Liver (tissue), 9 donors: ENCODE data around the gene TAGLN. TPM values are rescaled to one million over a fixed set of nuclear protein-coding genes. Genes with fewer than 3 reads are reported as not detected.

ENCODE experiments used
- DNase-seq: peaks from one replicate; pipeline ENCODE4 v3.0.0-alpha.2; 2017; ENCODE audit warnings: low spot score
- H3K27ac ChIP-seq, 2 donors: one replicate each; pipeline ENCODE4 v1.7.0; 2013; ENCODE audit warnings: inconsistent platforms in 2 of 2, low read length in 2 of 2, control low read depth in 1 of 2, low read depth in 1 of 2, mild to moderate bottlenecking in 1 of 2
- H3K27me3 ChIP-seq, 4 donors: one replicate each; pipeline versions ENCODE4 v1.6.1 to v1.7.0; 2013; ENCODE audit warnings: low read length in 3 of 4, inconsistent platforms in 1 of 4, mild to moderate bottlenecking in 1 of 4, moderate library complexity in 1 of 4; ENCODE audit not compliant: control insufficient read depth in 4 of 4, insufficient read depth in 4 of 4
- H3K36me3 ChIP-seq, 4 donors: one replicate each; pipeline versions ENCODE4 v1.6.1 to v1.7.0; 2013; ENCODE audit warnings: low read length in 3 of 4, mild to moderate bottlenecking in 3 of 4, low read depth in 1 of 4, moderate library complexity in 1 of 4; ENCODE audit not compliant: control insufficient read depth in 4 of 4, insufficient read depth in 3 of 4
- H3K4me1 ChIP-seq, 4 donors: one replicate each; pipeline versions ENCODE4 v1.6.1 to v1.7.0; 2013; ENCODE audit warnings: low read length in 3 of 4, mild to moderate bottlenecking in 3 of 4, moderate library complexity in 1 of 4; ENCODE audit not compliant: control insufficient read depth in 4 of 4, insufficient read depth in 4 of 4
- H3K4me3 ChIP-seq, 3 donors: one replicate each; pipeline versions ENCODE4 v1.6.1 to v1.7.0; 2013; ENCODE audit warnings: low read length in 3 of 3, control low read depth in 1 of 3, low read depth in 1 of 3, mild to moderate bottlenecking in 1 of 3
- H3K9ac ChIP-seq, 2 donors: one replicate each; pipeline ENCODE4 v1.7.0; 2013; ENCODE audit warnings: low read length in 2 of 2, mild to moderate bottlenecking in 2 of 2, moderate library complexity in 2 of 2, control low read depth in 1 of 2, low read depth in 1 of 2
- H3K9me3 ChIP-seq, 4 donors: one replicate each; pipeline versions ENCODE4 v1.6.1 to v1.7.0; 2013; ENCODE audit warnings: low read length in 3 of 4; ENCODE audit not compliant: control insufficient read depth in 4 of 4
- ATF3 ChIP-seq: IDR thresholded peaks from 2 replicates; pipeline ENCODE4 v1.6.1; 2016; ENCODE audit warnings: antibody characterized with exemption
- CTCF ChIP-seq: fragments of 150-350 bp; IDR thresholded peaks from 2 replicates; pipeline ENCODE4 v1.5.1; 2017; ENCODE audit warnings: improper control_type of control experiment, low read depth, low read length; ENCODE audit not compliant: missing input control
- EGR1 ChIP-seq, 2 donors: IDR thresholded peaks; 2 replicates each; pipeline ENCODE4 v1.6.1; 2016 to 2018; ENCODE audit warnings: antibody characterized with exemption in 2 of 2, low read depth in 2 of 2
- FOXA1 ChIP-seq: IDR thresholded peaks from 2 replicates; pipeline ENCODE4 v1.6.1; 2016; ENCODE audit warnings: antibody characterized with exemption
- FOXA2 ChIP-seq: IDR thresholded peaks from 2 replicates; pipeline ENCODE4 v1.6.1; 2016; ENCODE audit warnings: antibody characterized with exemption
- GABPA ChIP-seq, 2 donors: IDR thresholded peaks in 1 of 2; conservative IDR thresholded peaks in 1 of 2; 2 replicates each; pipeline ENCODE4 v1.6.1; 2016; ENCODE audit warnings: antibody characterized with exemption in 2 of 2, mild to moderate bottlenecking in 1 of 2, moderate library complexity in 1 of 2
- HNF4A ChIP-seq, 2 donors: conservative IDR thresholded peaks; 2 replicates each; pipeline ENCODE4 v1.6.1; 2016; ENCODE audit warnings: antibody characterized with exemption in 2 of 2, mild to moderate bottlenecking in 2 of 2
- HNF4G ChIP-seq: IDR thresholded peaks from 2 replicates; pipeline ENCODE4 v1.6.1; 2016; ENCODE audit warnings: antibody characterized with exemption
- JUND ChIP-seq, 2 donors: IDR thresholded peaks; 2 replicates each; pipeline ENCODE4 v1.6.1; 2016; ENCODE audit warnings: antibody characterized with exemption in 2 of 2
- MAX ChIP-seq: IDR thresholded peaks from 2 replicates; pipeline ENCODE4 v1.6.1; 2016; ENCODE audit warnings: antibody characterized with exemption
- NR2F2 ChIP-seq: IDR thresholded peaks from 2 replicates; pipeline ENCODE4 v1.6.1; 2016; ENCODE audit warnings: antibody characterized with exemption
- RAD21 ChIP-seq, 2 donors: IDR thresholded peaks; 2 replicates each; pipeline ENCODE4 v1.6.1; 2016; ENCODE audit warnings: antibody characterized with exemption in 2 of 2, mild to moderate bottlenecking in 2 of 2
- REST ChIP-seq: IDR thresholded peaks from 2 replicates; pipeline ENCODE4 v1.6.1; 2016; ENCODE audit warnings: antibody characterized with exemption, mild to moderate bottlenecking
- RXRA ChIP-seq, 2 donors: IDR thresholded peaks; 2 replicates each; pipeline ENCODE4 v1.6.1; 2017 to 2018; ENCODE audit warnings: antibody characterized with exemption in 2 of 2, mild to moderate bottlenecking in 1 of 2
- SP1 ChIP-seq: IDR thresholded peaks from 2 replicates; pipeline ENCODE4 v1.6.1; 2018; ENCODE audit warnings: antibody characterized with exemption, mild to moderate bottlenecking
- TAF1 ChIP-seq: conservative IDR thresholded peaks from 2 replicates; pipeline ENCODE4 v1.6.1; 2016; ENCODE audit warnings: antibody characterized with exemption, mild to moderate bottlenecking
- YY1 ChIP-seq: IDR thresholded peaks from 2 replicates; pipeline ENCODE4 v1.6.1; 2016; ENCODE audit warnings: antibody characterized with exemption, mild to moderate bottlenecking
- ZBTB33 ChIP-seq: IDR thresholded peaks from 2 replicates; pipeline ENCODE4 v1.6.1; 2016; ENCODE audit warnings: antibody characterized with exemption
- WGBS: extraction: QIAGEN DNeasy Blood & Tissue Kit; methylation state at CpG from one replicate; pipeline ENCODE4 v1.1.7; 2013; 5-methylcytosine and 5-hydroxymethylcytosine counted together
- polyA plus RNA-seq, 2 donors: library from polyadenylated mRNA; stranded (reverse) in 1 of 2; unstranded in 1 of 2; fragments of 200-250 nt in 1 of 2; fragments of >200 nt in 1 of 2; fragmentation: Nextera tagmentation in 1 of 2; extraction: Ambion mirVana in 1 of 2; gene quantifications; one replicate each; pipeline versions ENCODE4 v1.2.1 to v1.2.3, GENCODE V29; 2013 to 2015
- total RNA-seq, 2 donors: library from RNA; depleted of rRNA; stranded (reverse); fragments of >200 nt; gene quantifications; one replicate each; pipeline ENCODE4 v1.2.3, GENCODE V29; 2014
- donor health status: healthy.
- donor health status: healthy.
- donor health status: healthy.
- donor health status: healthy.
- donor health status: healthy.

Gene TAGLN
- total and polyA plus RNA-seq, 4 donors: 7.4 to 309 (median 96.2) TPM

GRCh38 chr11:117255966-117256365 lies 56.8 kb downstream of the TAGLN start:
- Histone ChIP-seq H3K27me3 (no peaks in the 10 kb centered on the region), H3K9ac (no peak overlapping the region), H3K27ac (no peak overlapping the region), H3K4me3 (no peak overlapping the region), H3K36me3 (peaks cover 3 to 6% (median 5%) of the 10 kb centered on the region in 4 donors), H3K4me1 (no peaks in the 10 kb centered on the region), H3K9me3 (no peaks in the 10 kb centered on the region)
- 84% methylated on average over 3 of the region's 3 CpGs for WGBS
- TF ChIP-seq TAF1 (no peak), ATF3 (no peak), NR2F2 (no peak), YY1 (no peak), JUND (IDR thresholded peaks at IDR 0.05) (no peak), HNF4A (conservative IDR thresholded peaks at IDR 0.05) (no peak), SP1 (no peak), ZBTB33 (no peak), FOXA2 (no peak), EGR1 (IDR thresholded peaks at IDR 0.05; ENCODE audit: low read depth in 2 of 2) (no peak), HNF4G (no peak), MAX (no peak), RXRA (IDR thresholded peaks at IDR 0.05) (no peak), FOXA1 (no peak), GABPA (IDR thresholded peaks at IDR 0.05 in 1 of 2, conservative IDR thresholded peaks at IDR 0.05 in 1 of 2) (no peak), RAD21 (IDR thresholded peaks at IDR 0.05) (no peak), CTCF (no peak), REST (no peak)
- DNase-seq: no peak
